NCI-H2227 treated with DMSO at 0.1 percent for 48 hours (cell line): ENCODE results near the gene VPS45.

ENCODE experiments used
- DNase-seq: peaks from one replicate; lab custom pipeline; 2025; lab: John Stamatoyannopoulos, UW

The VPS45 gene

GRCh38 chr1:150192012-150192411 lies 124.4 kb downstream of the VPS45 start:
- DNase-seq: no peak

- DNase-seq: no peak
Observed at GRCh38 chr1:150194381-150195031, 126.9 kb downstream of the VPS45 start.
